GM18498 (cell line): ENCODE measurements around the gene CYS1.

Experiments
- ATAC-seq: cut with Tn5 transposase; IDR thresholded peaks from one replicate; pipeline ENCODE4 v1.9.1; 2021; ENCODE audit warnings: mild to moderate bottlenecking, moderate library complexity; ENCODE audit not compliant: unreplicated experiment

CYS1 gene

DNA sequence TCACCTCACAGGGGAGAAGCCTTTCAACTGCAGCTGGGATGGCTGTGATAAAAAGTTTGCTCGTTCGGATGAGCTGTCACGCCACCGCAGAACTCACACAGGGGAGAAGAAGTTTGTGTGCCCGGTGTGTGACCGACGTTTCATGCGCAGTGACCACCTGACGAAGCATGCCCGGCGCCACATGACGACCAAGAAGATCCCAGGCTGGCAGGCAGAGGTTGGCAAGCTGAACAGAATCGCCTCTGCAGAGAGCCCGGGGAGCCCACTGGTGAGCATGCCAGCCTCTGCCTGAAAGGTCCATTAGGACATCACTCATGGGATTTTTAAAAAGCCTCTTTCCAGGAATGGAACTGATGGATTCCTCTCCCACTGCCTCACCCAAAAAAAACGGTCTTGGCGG lies 28.0 kb downstream of the CYS1 start:
- ATAC-seq = no peak

DNA sequence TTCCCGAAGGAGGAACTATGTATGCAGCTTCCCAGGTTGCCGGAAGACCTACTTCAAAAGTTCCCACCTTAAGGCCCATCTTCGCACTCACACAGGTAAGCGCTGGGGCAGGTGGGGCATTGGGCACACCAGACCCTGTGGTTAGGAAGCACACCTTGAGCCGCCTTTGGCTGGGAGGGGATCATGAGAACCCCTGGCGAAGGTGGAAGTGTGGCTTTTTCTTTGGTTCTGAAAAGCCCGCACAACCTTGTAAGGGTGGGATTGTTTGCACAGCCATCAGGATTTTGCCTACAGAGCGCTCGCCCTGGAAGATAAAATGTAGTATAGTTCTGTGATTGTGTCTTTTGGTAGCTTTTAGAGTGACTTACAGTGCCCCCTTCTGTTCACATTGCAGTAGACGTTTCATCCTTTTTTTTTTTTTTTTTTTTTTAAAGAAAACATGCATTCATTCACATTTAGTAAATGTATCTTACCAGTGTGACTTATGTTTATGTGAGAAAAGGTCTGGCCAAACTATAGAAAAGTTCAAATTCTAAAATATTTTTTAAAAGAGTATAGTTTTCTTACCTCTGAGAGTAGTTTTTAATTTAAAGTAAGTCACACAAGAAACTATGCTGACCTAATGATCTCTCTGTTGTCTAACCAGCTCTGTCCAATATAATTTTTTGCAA lies 31.6 kb downstream of the CYS1 start:
- ATAC-seq = no peak

DNA sequence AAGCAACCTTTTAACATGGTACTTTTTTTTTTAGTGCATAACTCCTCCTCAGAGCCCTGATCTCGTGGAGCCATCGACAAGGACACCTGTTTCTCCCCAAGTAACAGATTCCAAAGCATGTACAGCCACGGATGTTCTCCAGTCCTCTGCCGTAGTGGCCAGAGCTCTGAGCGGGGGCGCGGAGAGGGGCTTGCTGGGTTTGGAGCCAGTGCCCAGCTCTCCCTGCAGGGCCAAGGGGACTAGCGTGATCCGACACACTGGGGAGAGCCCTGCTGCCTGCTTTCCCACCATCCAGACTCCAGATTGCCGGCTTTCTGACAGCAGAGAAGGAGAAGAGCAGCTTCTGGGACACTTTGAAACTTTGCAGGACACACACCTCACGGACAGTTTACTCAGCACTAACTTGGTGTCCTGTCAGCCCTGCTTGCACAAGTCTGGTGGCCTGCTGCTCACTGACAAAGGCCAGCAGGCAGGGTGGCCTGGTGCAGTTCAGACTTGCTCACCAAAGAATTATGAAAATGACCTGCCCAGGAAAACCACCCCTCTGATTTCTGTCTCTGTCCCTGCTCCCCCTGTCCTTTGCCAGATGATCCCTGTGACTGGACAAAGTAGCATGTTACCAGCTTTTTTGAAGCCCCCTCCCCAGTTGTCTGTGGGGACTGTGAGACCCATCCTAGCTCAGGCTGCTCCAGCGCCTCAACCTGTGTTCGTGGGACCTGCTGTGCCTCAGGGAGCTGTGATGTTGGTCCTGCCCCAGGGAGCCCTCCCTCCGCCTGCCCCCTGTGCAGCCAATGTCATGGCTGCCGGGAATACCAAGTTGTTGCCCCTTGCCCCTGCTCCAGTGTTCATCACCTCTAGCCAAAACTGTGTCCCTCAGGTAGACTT lies 32.4 kb downstream of the CYS1 start:
- no peak for ATAC-seq

DNA sequence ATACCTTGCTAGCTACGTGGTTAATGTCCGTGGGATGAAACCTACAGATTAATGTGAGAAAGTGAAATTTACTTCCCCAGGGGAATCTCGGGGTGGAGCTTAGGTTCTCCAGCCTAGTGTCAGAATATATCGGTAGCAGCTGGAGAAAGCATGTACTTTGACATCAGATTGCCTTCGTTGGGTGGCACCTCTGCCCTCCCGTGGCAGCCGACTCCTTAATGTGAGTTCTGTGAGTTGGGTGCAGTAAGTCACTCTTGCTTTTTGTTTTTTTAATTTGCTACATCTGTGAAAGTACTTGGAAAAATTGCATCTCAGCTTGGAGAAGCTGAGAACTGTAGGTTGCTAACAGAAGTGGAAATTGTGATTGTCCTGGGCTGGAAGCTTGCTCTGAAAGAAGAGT lies 33.3 kb downstream of the CYS1 start:
- no peak for ATAC-seq

DNA sequence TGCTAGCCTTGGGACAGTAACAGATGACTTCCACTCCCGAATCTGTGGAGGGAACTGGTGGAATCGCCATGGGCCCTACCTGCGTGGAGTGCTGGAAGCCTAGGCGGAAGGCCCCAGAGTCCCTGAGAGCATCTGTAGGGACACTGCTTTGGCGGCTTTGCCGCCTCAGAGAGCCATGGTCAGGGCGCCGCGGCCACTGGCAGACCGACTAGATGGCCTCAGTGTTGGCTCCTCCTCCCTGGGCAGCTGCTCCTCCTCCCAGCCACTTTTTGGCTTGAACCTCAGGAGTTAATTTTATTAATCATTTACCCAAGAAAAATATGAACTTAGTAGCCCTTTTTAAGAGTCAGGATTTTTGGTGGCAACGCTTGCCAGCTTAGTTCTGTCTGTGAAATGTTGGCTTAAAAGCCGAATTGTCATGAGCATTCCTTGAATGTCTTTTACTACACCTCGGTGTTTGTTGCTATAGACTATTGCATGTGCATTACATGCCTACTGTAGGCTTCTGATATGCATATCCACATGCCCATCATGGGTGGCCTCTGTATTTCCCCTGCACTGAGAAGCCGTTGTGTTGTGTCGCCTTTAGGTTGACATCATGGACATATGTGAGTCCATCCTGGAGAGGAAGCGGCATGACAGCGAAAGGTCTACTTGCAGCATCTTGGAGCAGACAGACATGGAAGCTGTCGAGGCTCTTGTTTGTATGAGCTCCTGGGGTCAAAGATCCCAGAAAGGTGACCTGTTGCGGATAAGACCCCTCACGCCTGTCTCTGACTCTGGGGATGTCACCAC lies 34.5 kb downstream of the CYS1 start:
- ATAC-seq = no peak

DNA sequence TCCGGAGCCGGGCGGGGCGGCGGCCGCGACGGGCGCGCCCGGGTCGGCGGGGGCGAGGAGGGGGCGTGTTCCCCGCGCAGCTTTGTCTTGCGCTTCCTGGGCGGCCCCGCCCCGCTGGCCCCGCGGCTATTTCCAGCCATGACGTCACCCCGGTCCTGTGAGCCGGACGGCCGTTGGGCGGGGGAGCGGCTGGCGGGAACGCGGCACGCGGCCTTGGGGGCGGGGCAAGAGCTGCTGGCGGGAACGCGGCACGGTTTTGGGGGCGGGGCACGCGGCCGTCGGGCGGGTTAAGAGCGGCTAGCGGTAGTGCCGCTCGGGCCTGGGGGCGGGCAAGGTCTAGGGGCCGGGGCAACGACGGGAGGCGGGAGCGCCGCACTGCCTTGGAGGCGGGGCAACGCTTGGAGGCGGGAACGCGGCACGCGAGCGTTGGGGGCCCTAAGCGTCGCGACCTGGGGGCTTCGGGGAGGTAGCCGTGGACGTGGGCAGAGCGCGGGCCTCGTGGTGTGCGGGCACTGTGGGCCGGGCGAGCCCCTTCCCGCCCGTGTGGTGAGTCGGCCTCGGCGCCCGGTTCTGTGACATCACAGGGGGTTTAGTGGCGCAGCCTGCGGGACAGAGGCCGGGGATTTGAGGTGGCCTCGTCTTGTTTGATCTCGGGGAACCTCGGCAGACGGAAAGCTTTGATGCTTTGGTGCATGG lies 36.2 kb downstream of the CYS1 start:
- ATAC-seq = peak; percentile 51

DNA sequence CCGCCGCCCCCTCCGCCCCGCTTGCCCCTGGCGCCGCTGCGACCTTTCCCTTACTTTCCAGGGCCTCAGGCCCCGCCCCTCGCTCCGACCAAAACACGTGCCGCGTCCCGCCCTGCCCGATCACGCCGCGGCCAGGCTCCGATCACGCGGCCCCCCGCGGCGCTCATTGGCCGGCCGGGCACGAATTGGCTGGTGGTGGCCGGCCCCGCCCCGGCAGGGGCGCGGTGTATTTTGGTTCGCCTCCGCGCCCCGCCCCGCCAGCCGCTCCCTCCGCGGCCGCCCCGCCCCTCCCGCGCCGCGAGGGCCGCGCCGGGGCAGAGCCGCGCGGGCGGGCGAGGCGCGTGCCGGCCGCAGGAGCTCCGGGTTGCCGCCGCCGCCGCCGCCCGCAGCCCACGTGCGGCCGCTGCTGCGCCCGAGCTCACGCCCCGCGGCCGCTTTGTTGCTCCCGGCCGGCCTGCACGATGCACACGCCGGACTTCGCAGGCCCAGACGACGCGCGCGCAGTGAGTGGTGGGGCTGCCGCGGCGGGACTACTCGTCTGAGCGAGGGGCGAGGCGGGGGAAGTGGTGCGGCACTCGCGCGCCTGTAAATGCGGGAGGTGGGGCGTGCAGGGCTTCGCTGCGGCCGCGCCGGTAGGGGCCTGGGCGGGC lies 36.8 kb downstream of the CYS1 start, which contains the start of gene KLF11:
TSS of gene KLF11 (plus strand) at position 295 of the 650 bp plus-strand sequence. CDS start at position 462, 167 bp downstream.
- ATAC-seq = peak; percentile 82

DNA sequence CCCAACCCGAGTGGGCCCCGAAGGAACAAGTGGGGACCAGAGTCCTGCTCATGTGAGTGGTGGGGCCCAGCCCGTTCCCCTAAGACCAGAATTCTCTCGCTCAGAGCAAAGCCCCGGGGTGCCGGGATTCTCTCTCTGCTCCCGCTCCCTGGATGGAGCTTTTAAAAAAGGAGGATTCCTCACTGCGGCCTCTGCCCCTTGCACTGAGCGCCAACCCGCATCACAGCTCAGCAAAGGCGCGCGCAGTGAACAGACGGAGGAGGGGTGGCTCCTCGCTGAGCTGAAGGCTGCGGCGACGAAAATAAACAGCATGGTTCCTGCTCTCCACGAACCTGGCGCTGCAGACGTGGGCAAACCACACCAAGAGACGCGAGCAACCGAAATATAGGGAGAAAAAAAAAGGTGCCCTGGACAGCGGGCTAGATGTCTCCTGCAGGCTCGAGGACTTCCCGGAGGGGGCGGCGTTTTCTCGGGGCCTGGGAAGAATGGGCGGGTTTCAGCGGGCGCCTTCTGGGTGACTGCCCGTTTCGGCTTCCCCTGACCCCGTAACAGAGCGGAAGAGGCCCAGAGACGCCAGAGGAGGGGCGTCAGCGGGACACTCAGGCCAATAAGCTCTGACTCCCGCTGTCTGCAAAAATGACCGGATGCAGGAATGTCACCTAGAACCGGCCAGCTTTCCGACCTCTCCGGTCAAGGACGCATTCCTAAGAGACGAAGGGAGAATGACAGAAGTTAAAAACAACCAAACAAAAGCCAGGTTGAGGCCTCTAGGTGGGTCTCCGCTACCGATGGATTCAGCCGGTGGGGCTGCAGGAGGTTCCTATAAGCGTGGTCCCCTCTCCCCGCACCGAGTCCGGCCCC lies 37.7 kb downstream of the CYS1 start:
- no peak for ATAC-seq

DNA sequence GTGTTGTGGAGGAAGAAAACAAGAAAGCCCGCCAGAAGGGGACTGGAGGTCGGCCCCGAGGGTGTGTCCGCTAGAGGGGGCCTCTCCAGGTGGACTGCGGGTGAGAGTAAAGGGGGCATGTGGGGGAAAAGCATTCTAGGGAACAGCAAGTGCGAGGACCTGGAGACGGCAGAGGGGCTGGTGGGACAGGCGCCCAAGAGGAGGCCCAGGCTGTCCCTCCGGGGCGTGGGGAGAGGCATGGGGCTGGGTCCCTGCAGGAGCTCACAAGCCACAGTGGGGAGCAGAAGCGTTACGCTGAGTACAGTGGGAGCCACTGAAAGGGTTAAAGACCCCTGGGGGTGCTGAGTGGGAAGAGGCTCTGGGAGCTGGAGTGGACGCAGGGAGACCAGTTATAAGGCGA lies 38.5 kb downstream of the CYS1 start:
- ATAC-seq = no peak

DNA sequence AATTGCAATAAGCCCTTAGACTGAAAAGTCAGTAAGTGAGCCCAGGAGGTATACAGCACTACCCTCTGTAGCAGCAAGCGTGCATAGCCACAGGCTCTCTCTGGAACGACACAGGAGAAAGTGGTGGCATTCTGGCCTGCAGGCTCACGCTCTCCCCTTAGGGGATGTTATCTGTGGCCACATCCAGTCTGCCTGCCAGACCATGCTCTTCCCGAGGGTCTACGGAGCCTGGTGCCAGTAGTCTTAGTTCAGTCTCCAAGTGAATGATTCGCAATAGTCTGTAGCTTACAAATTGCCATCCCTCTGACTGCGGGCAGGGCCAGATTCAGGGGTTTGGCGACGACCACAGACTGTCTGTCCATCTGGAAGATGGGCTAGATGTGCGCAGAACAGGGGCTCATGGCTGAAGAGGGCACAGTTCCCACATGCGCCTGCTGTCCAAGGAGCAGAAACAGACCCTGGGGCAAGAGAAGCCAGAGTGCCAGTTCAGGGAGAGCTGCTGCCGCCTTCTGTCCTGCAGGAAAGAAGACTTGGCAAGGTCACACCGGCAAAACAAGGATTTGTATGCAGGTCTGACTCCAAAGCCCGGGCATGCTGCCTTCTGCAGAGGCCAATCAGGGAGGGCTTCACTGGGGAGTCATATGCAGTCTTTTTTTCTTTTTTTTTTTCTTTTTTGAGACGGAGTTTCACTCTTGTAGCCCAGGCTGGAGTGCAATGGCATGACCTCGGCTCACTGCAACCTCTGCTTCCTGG lies 40.4 kb downstream of the CYS1 start:
- ATAC-seq = no peak

DNA sequence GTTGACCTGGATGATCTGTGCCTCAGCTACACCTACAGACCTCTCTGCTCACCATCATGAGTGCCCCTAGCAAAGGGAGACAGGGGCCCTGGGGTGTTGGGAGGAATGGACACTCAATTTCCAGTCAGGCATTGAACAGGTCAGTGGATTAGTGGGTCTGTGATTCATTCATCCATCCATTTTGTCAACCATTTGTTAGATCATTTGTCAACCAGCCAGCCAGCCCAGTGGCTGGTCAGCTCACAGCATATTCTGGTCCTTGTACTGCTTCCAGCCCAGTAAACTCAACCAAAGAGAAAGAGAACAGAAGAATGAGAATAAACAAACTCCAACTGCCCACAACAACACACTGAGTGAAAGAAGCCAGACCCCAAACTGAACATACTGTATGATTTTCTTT lies 41.5 kb downstream of the CYS1 start:
- no peak for ATAC-seq

DNA sequence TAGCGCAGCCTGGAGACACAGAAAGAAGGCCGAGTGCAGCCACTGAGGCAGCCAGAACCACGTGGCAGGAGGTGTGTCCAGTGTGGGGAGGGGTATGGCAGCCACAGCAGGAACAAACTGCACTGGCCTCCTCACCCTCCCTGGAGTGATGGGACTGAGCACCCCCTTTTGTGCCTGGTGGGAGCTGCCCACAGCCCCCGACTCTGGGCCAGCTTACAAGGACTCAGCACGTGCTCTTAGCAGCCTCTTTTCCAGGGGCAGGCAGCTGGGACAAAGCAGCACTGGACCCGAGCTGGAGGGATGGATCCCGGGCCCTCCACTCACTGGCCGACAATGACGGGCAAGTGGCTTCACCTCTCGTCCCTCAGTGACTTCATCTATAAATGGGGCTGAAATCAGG lies 42.1 kb downstream of the CYS1 start:
- no peak for ATAC-seq

DNA sequence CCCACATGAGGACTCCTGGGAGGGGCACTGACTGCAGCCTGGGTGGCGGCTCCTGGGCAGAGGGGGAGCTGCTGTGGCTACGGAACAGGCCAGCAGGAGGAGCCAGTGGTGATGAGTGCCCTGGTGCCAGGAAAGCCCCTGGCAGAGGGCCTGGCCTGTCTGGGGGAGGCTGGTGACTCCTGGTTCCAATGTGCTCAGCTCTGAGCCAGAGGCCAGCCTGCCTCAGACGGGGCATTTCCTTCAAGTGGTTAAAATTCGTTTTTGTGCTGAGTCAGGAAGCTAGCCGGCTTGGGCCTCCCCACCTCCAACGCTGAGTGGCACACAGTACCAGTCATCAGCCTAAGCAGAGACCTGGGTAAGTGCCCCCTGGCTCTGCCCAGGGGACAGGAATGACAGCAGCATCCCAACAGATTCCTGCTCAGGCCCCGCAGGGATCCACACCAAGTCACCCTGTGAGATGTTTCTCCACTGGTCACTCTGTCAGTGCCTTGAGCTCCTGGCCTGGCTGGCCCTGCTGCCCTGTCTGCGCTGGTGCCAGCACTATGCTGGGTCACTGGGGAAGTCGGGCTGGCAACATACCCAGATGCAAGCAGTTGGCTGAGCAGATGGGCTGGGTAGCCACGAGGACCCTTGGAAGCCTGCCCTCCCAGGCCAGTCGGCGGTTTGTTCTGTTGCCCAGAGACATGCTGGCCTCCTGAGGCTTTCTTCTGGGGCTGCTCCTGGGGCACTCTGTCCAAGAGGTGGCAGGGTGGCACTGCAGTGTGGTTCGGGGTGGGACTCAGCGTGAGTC lies 43.9 kb downstream of the CYS1 start:
- ATAC-seq = peak; percentile 60

DNA sequence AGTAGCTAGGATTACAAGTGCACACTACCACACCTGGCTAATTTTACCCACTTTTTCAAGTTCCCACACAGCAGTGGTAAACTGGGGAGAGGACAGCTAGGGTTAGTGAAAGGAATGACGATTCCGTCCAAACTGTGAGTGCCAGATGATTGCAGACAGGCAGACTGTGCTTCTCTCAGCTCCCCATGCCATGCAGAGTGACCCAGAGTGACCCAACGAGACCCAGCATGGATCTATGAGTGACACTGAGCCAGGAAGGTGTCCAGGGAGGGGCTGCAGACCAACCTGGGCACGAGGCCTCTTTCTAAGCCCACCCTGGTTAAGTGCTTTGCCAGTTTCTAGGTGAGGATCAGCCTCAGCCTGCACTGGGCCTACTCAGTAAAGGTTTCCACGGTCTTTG lies 44.6 kb downstream of the CYS1 start:
- ATAC-seq = no peak

DNA sequence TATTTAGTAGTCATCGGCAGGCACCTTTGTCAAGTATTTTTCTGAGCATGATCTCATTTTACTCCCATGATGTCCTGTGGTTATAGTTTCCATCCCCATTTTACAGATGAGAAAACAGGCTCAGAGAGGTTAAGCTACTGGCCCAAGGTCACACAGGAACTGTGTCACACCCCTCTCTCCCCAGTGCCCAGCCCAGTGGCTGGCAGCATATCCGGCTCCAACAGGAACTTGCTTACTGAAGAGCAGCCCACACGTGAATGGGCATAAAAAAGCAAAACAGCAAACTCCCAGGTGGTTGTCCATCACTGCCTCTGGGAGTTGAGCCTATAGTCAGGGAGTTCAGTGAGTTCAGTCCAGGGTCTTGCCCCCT lies 45.2 kb downstream of the CYS1 start:
- ATAC-seq = no peak

DNA sequence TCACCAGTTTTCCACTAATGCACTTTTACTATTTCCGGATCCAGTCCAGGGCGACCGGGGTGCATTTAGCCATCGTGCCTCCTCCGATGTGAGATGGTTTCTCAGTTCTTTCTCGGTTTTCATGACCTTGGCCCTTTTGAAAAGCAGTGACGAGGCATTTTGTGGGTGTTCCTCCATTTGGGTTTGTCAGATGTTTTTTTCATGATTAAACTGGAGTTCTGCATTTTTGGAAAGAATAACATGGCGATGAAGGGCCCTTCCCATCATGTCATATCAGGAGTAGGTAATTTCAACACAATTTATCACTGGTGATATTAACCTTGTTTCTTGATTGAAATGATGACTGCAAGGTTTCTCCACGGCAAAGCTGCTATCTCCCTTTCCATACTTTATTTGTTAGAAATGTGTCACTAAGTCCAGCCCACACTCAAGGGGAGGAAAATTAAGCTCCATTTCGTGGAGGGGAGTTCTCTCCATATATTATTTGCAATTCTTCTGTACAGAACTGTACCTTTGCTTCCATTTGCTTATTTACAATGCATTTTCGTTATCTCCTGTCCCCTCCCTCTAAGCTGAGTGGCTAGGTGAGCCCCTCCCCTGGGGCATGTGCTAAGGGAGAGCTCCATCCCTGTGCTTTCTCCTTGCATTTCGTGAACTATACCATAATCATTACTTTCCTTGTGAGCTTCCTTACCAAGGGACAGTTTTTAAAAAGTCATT lies 45.7 kb downstream of the CYS1 start:
- no peak for ATAC-seq

DNA sequence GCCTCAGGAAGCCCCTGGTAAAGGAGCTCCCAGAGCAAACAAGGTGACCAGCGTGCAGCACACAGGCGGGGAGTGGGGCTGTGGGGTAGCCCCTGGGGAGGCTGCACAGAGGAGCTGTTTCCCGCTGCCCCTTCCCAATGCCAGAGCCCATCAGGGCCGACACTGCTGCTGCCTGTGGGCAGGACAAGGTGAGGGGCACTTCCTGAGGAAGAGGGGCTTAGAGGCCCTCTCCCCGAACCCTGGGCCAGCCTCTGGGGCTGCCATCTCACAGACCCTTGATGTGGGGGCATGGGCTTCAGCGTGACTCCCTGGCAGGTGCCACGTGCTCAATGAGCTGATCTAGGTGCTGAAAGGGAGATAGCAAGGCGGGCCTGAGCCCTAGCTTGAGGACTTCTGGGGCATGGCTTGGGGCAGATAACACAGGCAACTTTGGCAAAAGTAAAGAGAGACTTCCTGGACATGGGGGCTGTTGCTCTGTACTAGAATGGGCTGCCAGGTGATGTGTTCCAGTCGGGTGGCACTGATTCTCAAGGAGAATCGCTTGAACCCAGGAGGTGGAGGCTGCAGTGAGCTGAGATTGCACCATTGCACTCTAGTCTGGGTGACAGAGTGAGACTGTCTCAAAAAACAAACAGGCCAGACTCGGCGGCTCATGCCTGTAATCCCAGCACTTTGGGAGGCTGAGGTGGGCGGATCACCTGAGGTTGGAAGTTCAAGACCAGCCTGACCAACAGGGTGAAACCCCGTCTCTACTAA lies 46.8 kb downstream of the CYS1 start:
- ATAC-seq = no peak
